ENCODE data around the gene FLNB. TPM values are rescaled to one million over a fixed set of nuclear protein-coding genes. Genes with fewer than 3 reads are reported as not detected.

The FLNB gene
- total and polyA plus RNA-seq, 2 of the 13 experiments (the other 11 are each of a cell fraction or from before 2014, with no cell fraction given), result 106 to 130 TPM

GRCh38 chr3:58168498-58168897, 160.3 kb downstream of the FLNB start:
- ChIA-PET CTCF (ENCODE audit: low intra/inter-chr PET ratio, low total read pairs) (no interaction called here), POLR2A (interaction anchor here (0.6 to 1.2 kb wide), 3 partner anchors 66 to 138 kb away, joined by 3 to 5 read pairs (median 3); partner anchors contain the start of genes HTD2 and RPP14)
- Histone ChIP-seq H3K27ac (ENCODE audit: extremely low read length, insufficient read depth, low read length) (peak overlapping the region; percentile 68), H3K27me3 (ENCODE audit: control insufficient read depth in 1 of 2, insufficient read depth in 2 of 2, low read length in 2 of 2) (no peaks in the 10 kb centered on the region), H3K9ac (ENCODE audit: insufficient read depth, low read depth, low read length) (peak overlapping the region; percentile 4), H2AFZ (ENCODE audit: low read length) (no peak overlapping the region), H3K79me2 (ENCODE audit: insufficient read depth, low read length) (no peaks in the 10 kb centered on the region), H3K4me3 (replicated peaks in 1 of 3; ENCODE audit: insufficient read depth in 1 of 3, low read depth in 2 of 3, low read length in 3 of 3) (no peak overlapping the region), H4K20me1 (ENCODE audit: insufficient read depth, low read length) (no peaks in the 10 kb centered on the region; the same call in 1 of the 2 replicates), H3K9me3 (ENCODE audit: low read length) (no peaks in the 10 kb centered on the region), H3K4me1 (ENCODE audit: insufficient read depth, low read length) (peaks cover 90% of the 10 kb centered on the region), H3K36me3 (replicated peaks in 1 of 2; ENCODE audit: control insufficient read depth in 1 of 2, insufficient read depth in 2 of 2, low read length in 2 of 2) (peaks cover 18 to 49% of the 10 kb centered on the region in 2 experiments), H3K4me2 (ENCODE audit: low read depth, low read length) (peak overlapping the region; percentile 36; the same call in 1 of the 2 replicates)
- WGBS (ENCODE audit: low lambda C conversion rate), result 21% methylated on average over 7 of the region's 7 CpGs
- intact Hi-C loops (cut with micrococcal nuclease; ENCODE audit: unreplicated experiment) (no loop called here), in situ Hi-C loops (cut with HindIII; ENCODE audit: extremely low pct_ligation_motif_present, low pct_unique_long_range_greater_than_20kb) (no loop called here)
- peak; percentile 23 for FAIRE-seq
- BruUV-seq (replicated peaks), result no TSS peak
- peak; percentile 45 for ATAC-seq
- peak; percentile 71 for DNase-seq (ENCODE audit: low spot score)
- no peak for TF ChIP-seq DNMT3B (CRISPR knock-in tag; conservative IDR thresholded peaks at IDR 0.05)
- no peak for TF ChIP-seq ZNF343 (CRISPR knock-in tag; IDR thresholded peaks at IDR 0.05)
- no peak for TF ChIP-seq ZNF234 (CRISPR knock-in tag; conservative IDR thresholded peaks at IDR 0.05)
- no peak for TF ChIP-seq ZNF414 (CRISPR knock-in tag; IDR thresholded peaks at IDR 0.05)
- TF ChIP-seq HES4 (CRISPR knock-in tag; IDR thresholded peaks at IDR 0.05; ENCODE audit: borderline replicate concordance), result no peak
- no peak for TF ChIP-seq ELF1 (CRISPR knock-in tag; IDR thresholded peaks at IDR 0.05)
- 0 out of 2 replicates have a peak, but pooled peaks have one; percentile 64 for TF ChIP-seq ESRRA (CRISPR knock-in tag; IDR thresholded peaks at IDR 0.05; ENCODE audit: low read depth)
- no peak for TF ChIP-seq E2F1 (CRISPR knock-in tag; IDR thresholded peaks at IDR 0.05)
- peak; percentile 61; the same call in 1 of the 2 replicates for TF ChIP-seq NR2C2 (CRISPR knock-in tag; IDR thresholded peaks at IDR 0.05; ENCODE audit: borderline replicate concordance)
- TF ChIP-seq ZNF513 (CRISPR knock-in tag; conservative IDR thresholded peaks at IDR 0.05), result no peak
- TF ChIP-seq NRL (CRISPR knock-in tag; IDR thresholded peaks at IDR 0.05; ENCODE audit: borderline replicate concordance), result no peak
- no peak for TF ChIP-seq SMYD3 (CRISPR knock-in tag; IDR thresholded peaks at IDR 0.05)
- no peak for TF ChIP-seq THAP11 (CRISPR knock-in tag; IDR thresholded peaks at IDR 0.05)
- TF ChIP-seq ZNF326 (CRISPR knock-in tag; IDR thresholded peaks at IDR 0.05; ENCODE audit: borderline replicate concordance), result no peak
- TF ChIP-seq ZNF724P (CRISPR knock-in tag; IDR thresholded peaks at IDR 0.05; ENCODE audit: borderline replicate concordance), result no peak
- TF ChIP-seq ZFAT (CRISPR knock-in tag; conservative IDR thresholded peaks at IDR 0.05), result no peak
- no peak for TF ChIP-seq KLF16 (CRISPR knock-in tag; IDR thresholded peaks at IDR 0.05)
- TF ChIP-seq RARG (CRISPR knock-in tag; IDR thresholded peaks at IDR 0.05; ENCODE audit: low read depth), result no peak
- no peak for TF ChIP-seq RNF219 (CRISPR knock-in tag; IDR thresholded peaks at IDR 0.05)
- 0 out of 2 replicates have a peak, but pooled peaks have one; percentile 12 for TF ChIP-seq ONECUT2 (CRISPR knock-in tag; IDR thresholded peaks at IDR 0.05)
